Liver (tissue), 5 donors: Measurements from ENCODE around the gene PROKR1. TPM values are rescaled to one million over a fixed set of nuclear protein-coding genes. Genes with fewer than 3 reads are reported as not detected.

Source experiments
- EGR1 ChIP-seq, 2 donors: IDR thresholded peaks; 2 replicates each; pipeline ENCODE4 v1.6.1; 2016 to 2018; ENCODE audit warnings: antibody characterized with exemption in 2 of 2, low read depth in 2 of 2
- FOXA2 ChIP-seq: IDR thresholded peaks from 2 replicates; pipeline ENCODE4 v1.6.1; 2016; ENCODE audit warnings: antibody characterized with exemption
- NR2F2 ChIP-seq: IDR thresholded peaks from 2 replicates; pipeline ENCODE4 v1.6.1; 2016; ENCODE audit warnings: antibody characterized with exemption
- RAD21 ChIP-seq, 2 donors: IDR thresholded peaks; 2 replicates each; pipeline ENCODE4 v1.6.1; 2016; ENCODE audit warnings: antibody characterized with exemption in 2 of 2, mild to moderate bottlenecking in 2 of 2
- SP1 ChIP-seq: IDR thresholded peaks from 2 replicates; pipeline ENCODE4 v1.6.1; 2018; ENCODE audit warnings: antibody characterized with exemption, mild to moderate bottlenecking
- polyA plus RNA-seq, 2 donors: library from polyadenylated mRNA; stranded (reverse) in 1 of 2; unstranded in 1 of 2; fragments of 200-250 nt in 1 of 2; fragments of >200 nt in 1 of 2; fragmentation: Nextera tagmentation in 1 of 2; extraction: Ambion mirVana in 1 of 2; gene quantifications; one replicate each; pipeline versions ENCODE4 v1.2.1 to v1.2.3, GENCODE V29; 2013 to 2015
- total RNA-seq, 2 donors: library from RNA; depleted of rRNA; stranded (reverse); fragments of >200 nt; gene quantifications; one replicate each; pipeline ENCODE4 v1.2.3, GENCODE V29; 2014
- TF ChIP-seq, protein P1 (sequence below): IDR thresholded peaks from 2 replicates; pipeline ENCODE4 v1.6.1; 2016; ENCODE audit warnings: antibody characterized with exemption
- TF ChIP-seq, protein P2 (sequence below): IDR thresholded peaks from 2 replicates; pipeline ENCODE4 v1.6.1; 2016; ENCODE audit warnings: antibody characterized with exemption
- donor health status: healthy.
- donor health status: healthy.
- donor health status: healthy.

The PROKR1 gene
- total and polyA plus RNA-seq, 4 donors, result 0.02 to 0.05 TPM; not detected in 2

DNA sequence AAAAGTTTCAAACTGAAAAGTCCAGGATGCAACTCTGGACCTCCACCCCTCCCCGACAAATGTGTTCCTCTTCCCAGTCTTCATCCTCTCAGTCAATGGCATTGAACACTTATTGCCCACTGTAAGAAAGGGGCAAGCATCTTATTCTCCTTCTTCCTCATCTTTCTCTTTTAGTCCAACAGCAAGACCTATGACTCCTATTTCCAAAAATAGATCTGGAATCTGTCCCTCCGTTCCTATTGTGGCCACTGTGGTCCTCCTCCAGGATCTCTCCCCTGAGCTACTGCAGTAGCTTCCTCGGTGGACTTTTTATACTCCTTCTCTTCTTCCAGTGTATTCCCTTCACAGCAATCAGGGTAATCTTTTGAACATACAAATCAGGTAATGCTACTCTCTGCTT lies 63.3 kb downstream of the PROKR1 start (continued):
- no peak for TF ChIP-seq NR2F2
- TF ChIP-seq, protein P1, sequence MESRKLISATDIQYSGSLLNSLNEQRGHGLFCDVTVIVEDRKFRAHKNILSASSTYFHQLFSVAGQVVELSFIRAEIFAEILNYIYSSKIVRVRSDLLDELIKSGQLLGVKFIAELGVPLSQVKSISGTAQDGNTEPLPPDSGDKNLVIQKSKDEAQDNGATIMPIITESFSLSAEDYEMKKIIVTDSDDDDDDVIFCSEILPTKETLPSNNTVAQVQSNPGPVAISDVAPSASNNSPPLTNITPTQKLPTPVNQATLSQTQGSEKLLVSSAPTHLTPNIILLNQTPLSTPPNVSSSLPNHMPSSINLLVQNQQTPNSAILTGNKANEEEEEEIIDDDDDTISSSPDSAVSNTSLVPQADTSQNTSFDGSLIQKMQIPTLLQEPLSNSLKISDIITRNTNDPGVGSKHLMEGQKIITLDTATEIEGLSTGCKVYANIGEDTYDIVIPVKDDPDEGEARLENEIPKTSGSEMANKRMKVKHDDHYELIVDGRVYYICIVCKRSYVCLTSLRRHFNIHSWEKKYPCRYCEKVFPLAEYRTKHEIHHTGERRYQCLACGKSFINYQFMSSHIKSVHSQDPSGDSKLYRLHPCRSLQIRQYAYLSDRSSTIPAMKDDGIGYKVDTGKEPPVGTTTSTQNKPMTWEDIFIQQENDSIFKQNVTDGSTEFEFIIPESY, result no peak
- TF ChIP-seq SP1, result no peak
- TF ChIP-seq FOXA2, result no peak
- TF ChIP-seq EGR1 (IDR thresholded peaks at IDR 0.05; ENCODE audit: low read depth in 2 of 2), result no peak
- TF ChIP-seq, protein P2, sequence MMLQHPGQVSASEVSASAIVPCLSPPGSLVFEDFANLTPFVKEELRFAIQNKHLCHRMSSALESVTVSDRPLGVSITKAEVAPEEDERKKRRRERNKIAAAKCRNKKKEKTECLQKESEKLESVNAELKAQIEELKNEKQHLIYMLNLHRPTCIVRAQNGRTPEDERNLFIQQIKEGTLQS, result no peak
- TF ChIP-seq RAD21 (IDR thresholded peaks at IDR 0.05), result no peak

Other genes with a start within 250 kb of the PROKR1 start
- gene FBXO48, start 176.3 kb upstream of the PROKR1 start, total RNA-seq, result under 1 TPM; 0.75 TPM
- gene FBXO48, start 176.3 kb upstream of the PROKR1 start, polyA plus RNA-seq, result 1 to 10 TPM in 1 of 2 donors, under 1 TPM in 1; 0.45 to 1.0 TPM
- 1 to 10 TPM; 1.4 to 3.8 TPM for gene APLF, start 176.0 kb upstream of the PROKR1 start, total RNA-seq
- gene APLF, start 176.0 kb upstream of the PROKR1 start, polyA plus RNA-seq, result under 1 TPM; 0.18 to 0.58 TPM
- 1 to 10 TPM; 6.4 to 7.0 TPM for gene ARHGAP25, start 91.2 kb downstream of the PROKR1 start, total RNA-seq
- 1 to 10 TPM; 3.5 to 4.2 TPM for gene ARHGAP25, start 91.2 kb downstream of the PROKR1 start, polyA plus RNA-seq
- gene BMP10, start 227.8 kb downstream of the PROKR1 start, total RNA-seq, result 1 to 10 TPM; 8.0 to 9.5 TPM
- 1 to 10 TPM in 1 of 2 donors, under 1 TPM in 1; 0.39 to 10.0 TPM for gene BMP10, start 227.8 kb downstream of the PROKR1 start, polyA plus RNA-seq